ENCODE results near the gene SNX2.

GRCh38 chr5:122839731-122840130 lies 64.9 kb downstream of the SNX2 start:
- TF ChIP-seq NFIC (IDR thresholded peaks at IDR 0.05) = no peak
- no peak for TF ChIP-seq TAF1 (IDR thresholded peaks at IDR 0.05; ENCODE audit: low read depth)
- TF ChIP-seq TCF12 (IDR thresholded peaks at IDR 0.05; ENCODE audit: low read depth) = no peak

Measured in Ishikawa (cell line).